Ishikawa (cell line): ENCODE results near the gene CACNA2D2.

ENCODE experiments used
- EP300 ChIP-seq: IDR thresholded peaks from 2 replicates; pipeline ENCODE4 v1.6.1; 2012; ENCODE audit warnings: borderline replicate concordance
- NFIC ChIP-seq: IDR thresholded peaks from 2 replicates; pipeline ENCODE4 v1.6.1; 2012
- RAD21 ChIP-seq: IDR thresholded peaks from 2 replicates; pipeline ENCODE4 v1.6.1; 2012; ENCODE audit warnings: low read depth
- USF1 ChIP-seq: IDR thresholded peaks from 2 replicates; pipeline ENCODE4 v1.6.1; 2012

DNA sequence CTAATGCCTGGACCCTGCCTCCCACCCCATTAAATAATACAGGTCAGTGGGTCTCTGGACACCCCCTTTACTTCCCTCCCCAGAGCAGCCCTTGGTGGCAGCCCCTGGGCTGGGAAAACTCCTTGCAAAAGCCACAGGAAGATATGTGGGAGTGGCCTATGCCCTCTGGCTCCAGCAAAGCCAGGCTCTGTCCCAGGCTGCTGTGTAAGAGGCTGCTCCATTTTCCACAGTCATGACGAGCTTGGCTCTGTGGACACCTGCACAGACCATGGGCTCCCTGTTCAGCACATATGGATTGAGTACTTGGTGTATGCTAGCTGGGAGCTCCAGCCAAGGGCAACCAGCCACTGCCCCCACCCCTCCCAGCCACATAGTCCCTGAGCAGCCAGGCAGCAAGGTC is 13.0 kb downstream of the CACNA2D2 start:
- TF ChIP-seq USF1, result no peak
- TF ChIP-seq RAD21, result no peak
- TF ChIP-seq NFIC, result no peak
- TF ChIP-seq EP300, result no peak
